ENCODE results near the gene SNX33.

DNA sequence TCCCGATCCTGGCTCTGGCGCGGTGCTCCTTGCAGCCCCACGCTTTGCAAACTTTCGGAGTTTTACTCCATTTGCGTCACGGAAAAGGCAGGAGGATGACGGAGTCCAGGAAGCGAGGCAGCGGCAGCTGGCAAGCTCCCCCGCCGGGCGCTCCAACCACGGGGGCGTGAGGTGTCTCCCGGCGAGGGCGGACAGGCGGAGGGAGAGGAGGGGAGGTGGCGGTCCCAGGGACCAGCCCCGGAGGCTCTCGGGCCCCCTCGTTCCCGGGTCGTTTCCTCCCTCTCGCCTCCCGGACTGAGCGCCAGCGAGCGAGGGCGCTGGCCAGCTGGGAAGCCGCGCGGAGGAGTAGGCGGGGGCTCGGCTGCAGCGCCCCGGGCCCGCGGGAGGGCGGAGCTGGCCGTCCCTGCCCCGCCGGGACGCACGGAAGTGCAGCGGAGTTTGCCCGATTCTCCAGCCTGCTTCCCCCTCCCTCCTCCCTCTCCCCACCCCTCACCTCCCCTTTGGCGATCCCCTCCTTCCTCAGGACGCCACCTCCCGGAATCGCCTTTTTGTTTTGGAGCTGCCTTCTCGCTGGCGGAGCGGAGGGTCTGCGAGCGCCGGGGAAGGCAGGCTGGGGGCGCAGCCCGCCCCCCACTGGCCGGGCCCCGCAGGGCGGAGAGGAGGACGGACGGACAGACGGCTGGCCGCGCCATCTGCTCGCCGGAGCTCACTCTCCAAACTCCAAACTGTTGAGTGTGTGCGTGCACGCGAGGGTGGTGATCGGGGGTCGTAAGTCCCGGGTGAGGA, at the start of gene SNX33:
- TF ChIP-seq SNAI2 (CRISPR knock-in tag; IDR thresholded peaks at IDR 0.05) (no peak), BACH2 (CRISPR knock-in tag; IDR thresholded peaks at IDR 0.05; ENCODE audit: borderline replicate concordance) (no peak), ISL1 (CRISPR knock-in tag; IDR thresholded peaks at IDR 0.05) (no peak), TOX (CRISPR knock-in tag; IDR thresholded peaks at IDR 0.05; ENCODE audit: borderline replicate concordance) (no peak), ESRRG (CRISPR knock-in tag; IDR thresholded peaks at IDR 0.05) (no peak)
- TF ChIP-seq, protein P1, sequence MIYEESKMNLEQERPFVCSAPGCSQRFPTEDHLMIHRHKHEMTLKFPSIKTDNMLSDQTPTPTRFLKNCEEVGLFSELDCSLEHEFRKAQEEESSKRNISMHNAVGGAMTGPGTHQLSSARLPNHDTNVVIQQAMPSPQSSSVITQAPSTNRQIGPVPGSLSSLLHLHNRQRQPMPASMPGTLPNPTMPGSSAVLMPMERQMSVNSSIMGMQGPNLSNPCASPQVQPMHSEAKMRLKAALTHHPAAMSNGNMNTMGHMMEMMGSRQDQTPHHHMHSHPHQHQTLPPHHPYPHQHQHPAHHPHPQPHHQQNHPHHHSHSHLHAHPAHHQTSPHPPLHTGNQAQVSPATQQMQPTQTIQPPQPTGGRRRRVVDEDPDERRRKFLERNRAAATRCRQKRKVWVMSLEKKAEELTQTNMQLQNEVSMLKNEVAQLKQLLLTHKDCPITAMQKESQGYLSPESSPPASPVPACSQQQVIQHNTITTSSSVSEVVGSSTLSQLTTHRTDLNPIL (CRISPR knock-in tag; IDR thresholded peaks at IDR 0.05; ENCODE audit: low read depth), result no peak
- TF ChIP-seq, protein P2, sequence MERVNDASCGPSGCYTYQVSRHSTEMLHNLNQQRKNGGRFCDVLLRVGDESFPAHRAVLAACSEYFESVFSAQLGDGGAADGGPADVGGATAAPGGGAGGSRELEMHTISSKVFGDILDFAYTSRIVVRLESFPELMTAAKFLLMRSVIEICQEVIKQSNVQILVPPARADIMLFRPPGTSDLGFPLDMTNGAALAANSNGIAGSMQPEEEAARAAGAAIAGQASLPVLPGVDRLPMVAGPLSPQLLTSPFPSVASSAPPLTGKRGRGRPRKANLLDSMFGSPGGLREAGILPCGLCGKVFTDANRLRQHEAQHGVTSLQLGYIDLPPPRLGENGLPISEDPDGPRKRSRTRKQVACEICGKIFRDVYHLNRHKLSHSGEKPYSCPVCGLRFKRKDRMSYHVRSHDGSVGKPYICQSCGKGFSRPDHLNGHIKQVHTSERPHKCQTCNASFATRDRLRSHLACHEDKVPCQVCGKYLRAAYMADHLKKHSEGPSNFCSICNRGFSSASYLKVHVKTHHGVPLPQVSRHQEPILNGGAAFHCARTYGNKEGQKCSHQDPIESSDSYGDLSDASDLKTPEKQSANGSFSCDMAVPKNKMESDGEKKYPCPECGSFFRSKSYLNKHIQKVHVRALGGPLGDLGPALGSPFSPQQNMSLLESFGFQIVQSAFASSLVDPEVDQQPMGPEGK (CRISPR knock-in tag; IDR thresholded peaks at IDR 0.05; ENCODE audit: borderline replicate concordance), result no peak

Measured in SK-N-SH treated with all-trans-retinoic acid at 6 μM for 48 hours (cell line).